GM23248 (cell line): ENCODE data around the gene TMEM35A. TPM values are rescaled to one million over a fixed set of nuclear protein-coding genes. Genes with fewer than 3 reads are reported as not detected.

ENCODE experiments used
- DNase-seq: peaks from one replicate; pipeline ENCODE4 v3.0.0-alpha.2; 2015
- H2AFZ ChIP-seq: fragments of 200-600 bp; sonication (generic); 2 replicates; pipeline ENCODE4 v1.6.1; 2016; ENCODE audit warnings: antibody characterized with exemption
- H3F3A ChIP-seq: fragments of 200-600 bp; sonication (generic); 2 replicates; pipeline ENCODE4 v1.6.1; 2016; ENCODE audit warnings: mild to moderate bottlenecking, antibody characterized with exemption, mixed run types; ENCODE audit not compliant: insufficient read depth
- H3K27ac ChIP-seq: fragments of 200-600 bp; sonication (generic); 2 replicates; pipeline ENCODE4 v1.5.1; 2016; ENCODE audit warnings: mild to moderate bottlenecking
- H3K27me3 ChIP-seq: fragments of 200-600 bp; sonication (generic); replicated peaks from 2 replicates; pipeline ENCODE4 v1.6.1; 2016; ENCODE audit warnings: mild to moderate bottlenecking; ENCODE audit not compliant: insufficient read depth
- H3K36me3 ChIP-seq: fragments of 200-600 bp; sonication (generic); 2 replicates; pipeline ENCODE4 v1.6.1; 2016; ENCODE audit warnings: low read depth, mild to moderate bottlenecking
- H3K4me1 ChIP-seq: fragments of 200-600 bp; sonication (generic); 2 replicates; pipeline ENCODE4 v1.6.1; 2016; ENCODE audit warnings: mild to moderate bottlenecking; ENCODE audit not compliant: insufficient read depth
- H3K4me2 ChIP-seq: fragments of 200-600 bp; sonication (generic); one replicate; pipeline ENCODE4 v1.6.1; 2016; ENCODE audit warnings: mild to moderate bottlenecking; ENCODE audit not compliant: unreplicated experiment
- H3K4me3 ChIP-seq: fragments of 200-600 bp; sonication (generic); 2 replicates; pipeline ENCODE4 v1.5.1; 2016; ENCODE audit warnings: mild to moderate bottlenecking
- H3K79me2 ChIP-seq: fragments of 200-600 bp; sonication (generic); 2 replicates; pipeline ENCODE4 v1.6.1; 2016; ENCODE audit warnings: mild to moderate bottlenecking; ENCODE audit not compliant: insufficient read depth
- H3K9ac ChIP-seq: fragments of 200-600 bp; sonication (generic); 2 replicates; pipeline ENCODE4 v1.6.1; 2016; ENCODE audit warnings: mild to moderate bottlenecking
- H3K9me2 ChIP-seq: fragments of 200-600 bp; sonication (generic); 2 replicates; pipeline ENCODE4 v1.6.1; 2016; ENCODE audit warnings: mixed run types, mild to moderate bottlenecking, moderate library complexity; ENCODE audit not compliant: insufficient read depth
- H3K9me3 ChIP-seq: fragments of 200-600 bp; sonication (generic); one replicate; pipeline ENCODE4 v1.6.1; 2017; ENCODE audit warnings: low read depth
- H4K20me1 ChIP-seq: fragments of 200-600 bp; sonication (generic); 2 replicates; pipeline ENCODE4 v1.6.0; 2016; ENCODE audit not compliant: insufficient read depth
- EZH2 ChIP-seq: fragments of 200-600 bp; sonication (generic); IDR thresholded peaks from 2 replicates; pipeline ENCODE4 v1.6.1; 2018; ENCODE audit warnings: antibody characterized with exemption, mild to moderate bottlenecking; ENCODE audit not compliant: insufficient read depth, poor library complexity, severe bottlenecking
- EZH2phosphoT487 ChIP-seq: fragments of 200-600 bp; sonication (generic); IDR thresholded peaks from 2 replicates; pipeline ENCODE4 v1.6.1; 2018; ENCODE audit warnings: antibody characterized with exemption, moderate library complexity, mild to moderate bottlenecking, low read depth; ENCODE audit not compliant: insufficient read depth
- WGBS, 2 experiments: methylation state at CpG; one replicate each; pipeline ENCODE4 v1.1.6; 2015 to 2017; ENCODE audit warnings: low lambda C conversion rate in 2 of 2, low coverage in 1 of 2; ENCODE audit errors: missing lambda C conversion rate in 2 of 2; 5-methylcytosine and 5-hydroxymethylcytosine counted together
- in situ Hi-C: fragments of 300-500 bp; cut with MboI; formaldehyde crosslinking; loops from 2 replicates; pipeline ENCODE4 v1.15.0; 2020
- polyA plus RNA-seq: library from polyadenylated mRNA; unstranded; fragments of >200 nt; fragmentation: Nextera tagmentation; extraction: Ambion mirVana; gene quantifications from 2 replicates; pipeline ENCODE4 v1.2.1, GENCODE V29; 2016
- total RNA-seq: library from RNA; depleted of rRNA; stranded (reverse); fragments of >200 nt; shearing (Covaris generic); gene quantifications from 2 replicates; pipeline ENCODE4 v1.2.3, GENCODE V29; 2014

Gene TMEM35A
- total and polyA plus RNA-seq, 2 experiments from 2014 or later = 0.32 to 0.56 TPM

DNA sequence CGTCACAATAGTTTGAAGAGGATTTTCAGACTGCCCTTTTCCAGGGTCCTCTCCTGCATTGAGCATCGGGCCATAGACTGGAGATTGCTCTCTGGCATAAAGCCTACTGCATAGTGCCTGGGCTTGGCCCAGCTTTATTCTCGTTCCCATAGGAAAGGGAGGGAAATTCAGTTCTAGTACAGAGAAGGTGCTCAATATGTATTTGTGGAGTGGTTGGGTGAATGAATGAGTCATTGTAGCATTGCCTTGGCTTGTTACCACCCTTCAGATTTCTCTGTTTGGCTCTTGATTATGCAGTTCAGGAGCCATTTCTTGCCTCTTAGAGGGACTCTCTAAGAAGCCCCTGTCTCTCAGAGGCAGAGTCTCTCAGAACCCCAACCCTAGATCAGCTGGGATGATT lies 2.6 kb downstream of the TMEM35A start:
- Histone ChIP-seq H3K4me1 (0 out of 2 replicates have a peak, but pooled peaks cover 3% of the 10 kb centered on the region), H4K20me1 (no peaks in the 10 kb centered on the region), H3K9me3 (no peaks in the 10 kb centered on the region), H2AFZ (no peak overlapping the region), H3K79me2 (no peaks in the 10 kb centered on the region), H3K9me2 (no peaks in the 10 kb centered on the region), H3K4me2 (no peak overlapping the region), H3K27me3 (no peaks in the 10 kb centered on the region), H3K9ac (no peak overlapping the region), H3K4me3 (no peak overlapping the region), H3K36me3 (no peaks in the 10 kb centered on the region), H3K27ac (no peak overlapping the region), H3F3A (no peaks in the 10 kb centered on the region)
- no peak for TF ChIP-seq EZH2phosphoT487
- no peak for TF ChIP-seq EZH2
- WGBS, 2 experiments = 94 to 100% methylated on average over 3 of the region's 3 CpGs
- in situ Hi-C loops = no loop called here
- DNase-seq = no peak

DNA sequence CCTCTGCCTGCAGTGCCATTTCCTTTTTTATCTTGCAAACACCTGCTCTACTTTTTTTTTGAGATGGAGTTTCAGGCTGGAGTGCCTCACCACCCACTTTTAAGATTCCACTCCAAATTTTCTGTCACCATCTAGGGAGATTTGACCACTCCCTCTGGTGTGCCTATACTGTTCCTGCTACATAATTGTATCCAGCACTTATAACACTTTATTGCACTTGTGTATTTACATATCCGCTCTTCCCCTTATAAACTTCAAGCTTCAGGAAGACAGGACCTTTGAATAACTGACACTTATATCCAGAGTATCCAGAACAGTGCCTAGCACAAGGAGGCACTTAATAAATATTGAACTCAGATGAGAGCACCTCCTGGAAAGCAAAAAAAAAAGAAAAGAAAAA lies 13.1 kb downstream of the TMEM35A start:
- H3K27me3 ChIP-seq = no peaks in the 10 kb centered on the region
- no peaks in the 10 kb centered on the region for H3F3A ChIP-seq
- H3K36me3 ChIP-seq = no peaks in the 10 kb centered on the region
- WGBS, 2 experiments = 92 to 100% methylated on average over 1 of the region's 1 CpG
- no peak for TF ChIP-seq EZH2
- TF ChIP-seq EZH2phosphoT487 = no peak
- in situ Hi-C loops = no loop called here
- no peaks in the 10 kb centered on the region for H3K9me3 ChIP-seq
- H3K27ac ChIP-seq = no peak overlapping the region
- H3K4me1 ChIP-seq = no peaks in the 10 kb centered on the region
- H3K79me2 ChIP-seq = no peaks in the 10 kb centered on the region
- no peaks in the 10 kb centered on the region for H3K9me2 ChIP-seq
- no peak for DNase-seq
- no peaks in the 10 kb centered on the region for H4K20me1 ChIP-seq
- H3K9ac ChIP-seq = no peak overlapping the region
- H3K4me2 ChIP-seq = no peak overlapping the region
- no peak overlapping the region for H2AFZ ChIP-seq
- no peak overlapping the region for H3K4me3 ChIP-seq

DNA sequence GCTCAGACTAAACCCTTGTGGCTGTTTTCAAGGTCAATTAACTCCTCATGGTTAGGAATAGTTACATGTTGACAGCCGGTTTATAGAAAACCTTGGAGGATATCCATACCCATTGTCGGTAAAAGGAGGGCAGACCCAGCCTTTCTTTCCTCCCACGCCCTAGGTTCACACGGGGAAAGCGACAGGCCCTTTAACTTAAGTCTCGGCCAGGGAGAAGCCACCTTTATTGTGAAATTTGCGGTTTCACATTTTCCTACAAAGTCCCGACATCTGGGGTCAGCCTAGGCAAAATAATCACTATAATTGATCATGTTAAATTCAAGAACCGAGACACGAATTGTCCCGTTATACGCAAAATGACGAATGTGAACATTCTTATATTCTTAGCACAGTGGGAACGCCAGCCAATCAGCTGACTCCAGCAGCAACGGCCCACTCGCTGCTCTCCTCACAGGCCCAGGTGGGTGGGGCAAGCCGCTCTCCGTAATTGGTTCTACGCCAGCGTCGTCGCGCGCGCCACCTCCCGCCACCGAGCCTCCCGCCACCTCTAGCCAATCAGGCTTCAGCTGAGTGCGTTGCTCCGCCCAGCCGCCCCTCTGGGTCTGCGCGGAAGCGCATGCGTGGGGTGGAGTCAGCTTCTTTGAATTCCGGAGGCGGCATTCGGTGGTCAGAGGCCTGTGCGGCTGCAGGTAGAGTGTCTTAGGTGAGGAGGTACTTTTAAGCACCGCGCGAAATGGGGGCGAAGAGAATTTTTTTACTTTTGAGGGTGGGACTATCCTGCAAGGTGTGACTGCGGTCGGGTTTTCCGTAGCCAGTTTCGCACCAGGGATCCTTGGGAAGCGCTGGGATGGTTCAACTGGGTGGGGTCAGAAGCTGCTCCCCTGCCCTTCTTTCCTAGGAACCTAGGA lies 19.1 kb downstream of the TMEM35A start, which contains the start of gene CENPI:
Gene CENPI, plus strand, starts transcription at position 659 of the 908 bp plus-strand sequence. CDS start 2,867 bp downstream, outside the sequence.
- in situ Hi-C loops = no loop called here
- peak; percentile 92 for DNase-seq
- H3K27me3 ChIP-seq = no peaks in the 10 kb centered on the region
- H3K9me2 ChIP-seq = no peaks in the 10 kb centered on the region
- peak within 1 kb of the TSS; percentile 78 for H3K4me2 ChIP-seq
- peak within 1 kb of the TSS; percentile 79 for H3K9ac ChIP-seq
- TF ChIP-seq EZH2phosphoT487 (no peak), EZH2 (no peak)
- H3K4me3 ChIP-seq = peak within 1 kb of the TSS; percentile 81
- H3K27ac ChIP-seq = peak within 1 kb of the TSS; percentile 78
- H4K20me1 ChIP-seq = no peaks in the 10 kb centered on the region
- H3K36me3 ChIP-seq = no peaks in the 10 kb centered on the region
- H3F3A ChIP-seq = no peaks in the 10 kb centered on the region
- 1% methylated on average over 35 to 47 of the region's 48 CpGs for WGBS, 2 experiments
- no peaks in the 10 kb centered on the region for H3K9me3 ChIP-seq
- H3K4me1 ChIP-seq = no peaks in the 10 kb centered on the region
- peaks cover 14% of the 10 kb centered on the region for H3K79me2 ChIP-seq
- peak within 1 kb of the TSS; percentile 85 for H2AFZ ChIP-seq

DNA sequence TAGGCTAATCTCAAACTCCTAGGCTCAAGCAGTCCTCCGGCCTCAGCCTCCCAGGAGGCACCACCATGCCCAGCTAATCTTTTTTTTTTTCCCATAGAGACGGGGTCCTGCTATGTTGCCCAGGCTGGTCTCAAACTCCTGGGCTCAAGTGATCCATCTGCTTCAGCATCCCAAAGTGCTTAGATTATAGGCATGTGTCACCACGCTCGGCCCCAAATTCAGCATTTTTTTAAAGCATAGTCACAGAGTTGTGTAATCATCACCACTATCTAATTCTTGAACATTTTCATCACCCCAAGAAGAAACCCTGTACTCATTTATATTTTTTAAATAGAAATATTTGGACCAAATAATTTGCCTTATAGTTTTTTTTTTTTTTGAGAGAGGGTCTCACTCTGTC lies 29.6 kb downstream of the TMEM35A start:
- H3K4me1 ChIP-seq = peaks cover 7% of the 10 kb centered on the region; the same call in 1 of the 2 replicates
- H3K4me3 ChIP-seq = no peak overlapping the region
- H3F3A ChIP-seq = no peaks in the 10 kb centered on the region
- H3K4me2 ChIP-seq = no peak overlapping the region
- in situ Hi-C loops = no loop called here
- no peaks in the 10 kb centered on the region for H3K79me2 ChIP-seq
- H3K27ac ChIP-seq = no peak overlapping the region
- H3K27me3 ChIP-seq = no peaks in the 10 kb centered on the region
- H4K20me1 ChIP-seq = no peaks in the 10 kb centered on the region
- no peak overlapping the region for H3K9ac ChIP-seq
- H3K36me3 ChIP-seq = no peaks in the 10 kb centered on the region
- peak; percentile 71 for DNase-seq
- WGBS, 2 experiments = 20 to 37% methylated on average over 3 to 4 of the region's 4 CpGs
- no peak for TF ChIP-seq EZH2phosphoT487
- no peak for TF ChIP-seq EZH2
- H2AFZ ChIP-seq = no peak overlapping the region
- no peaks in the 10 kb centered on the region for H3K9me3 ChIP-seq
- H3K9me2 ChIP-seq = no peaks in the 10 kb centered on the region
